Smooth muscle cell (in vitro differentiated cells): ENCODE results near the gene AOC2. TPM values are rescaled to one million over a fixed set of nuclear protein-coding genes. Genes with fewer than 3 reads are reported as not detected.

Experiments used
- DNase-seq: peaks from one replicate; lab custom pipeline; 2025; ENCODE audit not compliant: unreplicated experiment; lab: John Stamatoyannopoulos, UW
- H2AFZ ChIP-seq: fragments of 200-600 bp; sonication (generic); 2 replicates; pipeline ENCODE4 v1.6.0; 2016; ENCODE audit warnings: antibody characterized with exemption, low read depth, mild to moderate bottlenecking
- H3F3A ChIP-seq: fragments of 200-600 bp; sonication (generic); 2 replicates; pipeline ENCODE4 v1.6.0; 2017; ENCODE audit warnings: antibody characterized with exemption, low read depth
- H3K27ac ChIP-seq: fragments of 200-600 bp; sonication (generic); 2 replicates; pipeline ENCODE4 v1.5.1; 2016; ENCODE audit warnings: low read depth, mild to moderate bottlenecking
- H3K27me3 ChIP-seq: fragments of 200-600 bp; sonication (generic); 2 replicates; pipeline ENCODE4 v1.6.1; 2016; ENCODE audit warnings: low read depth, mild to moderate bottlenecking
- H3K36me3 ChIP-seq: fragments of 200-600 bp; sonication (generic); 2 replicates; pipeline ENCODE4 v1.5.1; 2016; ENCODE audit warnings: low read depth
- H3K4me1 ChIP-seq: fragments of 200-600 bp; sonication (generic); 2 replicates; pipeline ENCODE4 v1.5.1; 2016; ENCODE audit warnings: low read depth
- H3K4me2 ChIP-seq: fragments of 200-600 bp; sonication (generic); 2 replicates; pipeline ENCODE4 v1.6.0; 2016; ENCODE audit warnings: mild to moderate bottlenecking
- H3K4me3 ChIP-seq: fragments of 200-600 bp; sonication (generic); 2 replicates; pipeline ENCODE4 v1.5.1; 2016; ENCODE audit warnings: mild to moderate bottlenecking
- H3K79me2 ChIP-seq: fragments of 200-600 bp; sonication (generic); 2 replicates; pipeline ENCODE4 v1.6.0; 2016; ENCODE audit warnings: low read depth, mild to moderate bottlenecking
- H3K9ac ChIP-seq: fragments of 200-600 bp; sonication (generic); 2 replicates; pipeline ENCODE4 v1.6.0; 2016; ENCODE audit warnings: low read depth
- H3K9me3 ChIP-seq: fragments of 200-600 bp; sonication (generic); replicated peaks from 2 replicates; pipeline ENCODE4 v1.5.1; 2016; ENCODE audit warnings: low read depth
- H4K20me1 ChIP-seq: fragments of 200-600 bp; sonication (generic); 2 replicates; pipeline ENCODE4 v1.6.0; 2016; ENCODE audit warnings: low read depth
- CTCF ChIP-seq: fragments of 200-600 bp; sonication (generic); IDR thresholded peaks from 2 replicates; pipeline ENCODE4 v1.5.1; 2017; ENCODE audit warnings: borderline replicate concordance, mild to moderate bottlenecking, antibody characterized with exemption; ENCODE audit not compliant: insufficient read depth, poor library complexity, severe bottlenecking
- WGBS: methylation state at CpG from one replicate; pipeline ENCODE4 v1.1.7; 2016; ENCODE audit warnings: low lambda C conversion rate; 5-methylcytosine and 5-hydroxymethylcytosine counted together
- polyA plus RNA-seq: library from polyadenylated mRNA; unstranded; fragments of >200 nt; fragmentation: Nextera tagmentation; extraction: Ambion mirVana; gene quantifications from 2 replicates; pipeline ENCODE4 v1.2.1, GENCODE V29; 2016
- total RNA-seq: library from RNA; depleted of rRNA; stranded (reverse); fragments of >200 nt; gene quantifications from 2 replicates; pipeline ENCODE4 v1.2.3, GENCODE V29; 2014

Gene AOC2
- total and polyA plus RNA-seq, 2 experiments from 2014 or later = 0.91 to 2.3 TPM

GRCh38 chr17:42891539-42892152 is 47.3 kb downstream of the AOC2 start:
- H4K20me1 ChIP-seq = no peaks in the 10 kb centered on the region
- H3K4me1 ChIP-seq = peaks cover 3% of the 10 kb centered on the region
- no peaks in the 10 kb centered on the region for H3K9me3 ChIP-seq
- TF ChIP-seq CTCF = no peak
- DNase-seq = peak; percentile 8
- peaks cover 7% of the 10 kb centered on the region for H3F3A ChIP-seq
- H3K36me3 ChIP-seq = no peaks in the 10 kb centered on the region
- peak overlapping the region; percentile 65 for H3K27ac ChIP-seq
- no peak overlapping the region for H3K4me3 ChIP-seq
- H3K9ac ChIP-seq = peak overlapping the region; percentile 24
- no peaks in the 10 kb centered on the region for H3K27me3 ChIP-seq
- no peaks in the 10 kb centered on the region for H3K79me2 ChIP-seq
- H2AFZ ChIP-seq = peak overlapping the region; percentile 52
- WGBS = 35% methylated on average over 10 of the region's 10 CpGs
- H3K4me2 ChIP-seq = no peak overlapping the region

- Histone ChIP-seq H3K36me3 (no peaks in the 10 kb centered on the region), H3K27me3 (no peaks in the 10 kb centered on the region), H3K4me1 (peaks cover 3% of the 10 kb centered on the region), H3K79me2 (no peaks in the 10 kb centered on the region), H3K9ac (no peak overlapping the region), H4K20me1 (no peaks in the 10 kb centered on the region), H3K4me2 (no peak overlapping the region), H3K27ac (no peak overlapping the region), H2AFZ (no peak overlapping the region), H3F3A (peaks cover 7% of the 10 kb centered on the region), H3K9me3 (no peaks in the 10 kb centered on the region), H3K4me3 (no peak overlapping the region)
- TF ChIP-seq CTCF = no peak
- WGBS = 83% methylated on average over 4 of the region's 4 CpGs
- DNase-seq = no peak
Measured at GRCh38 chr17:42893359-42893758, 49.0 kb downstream of the AOC2 start.

DNA sequence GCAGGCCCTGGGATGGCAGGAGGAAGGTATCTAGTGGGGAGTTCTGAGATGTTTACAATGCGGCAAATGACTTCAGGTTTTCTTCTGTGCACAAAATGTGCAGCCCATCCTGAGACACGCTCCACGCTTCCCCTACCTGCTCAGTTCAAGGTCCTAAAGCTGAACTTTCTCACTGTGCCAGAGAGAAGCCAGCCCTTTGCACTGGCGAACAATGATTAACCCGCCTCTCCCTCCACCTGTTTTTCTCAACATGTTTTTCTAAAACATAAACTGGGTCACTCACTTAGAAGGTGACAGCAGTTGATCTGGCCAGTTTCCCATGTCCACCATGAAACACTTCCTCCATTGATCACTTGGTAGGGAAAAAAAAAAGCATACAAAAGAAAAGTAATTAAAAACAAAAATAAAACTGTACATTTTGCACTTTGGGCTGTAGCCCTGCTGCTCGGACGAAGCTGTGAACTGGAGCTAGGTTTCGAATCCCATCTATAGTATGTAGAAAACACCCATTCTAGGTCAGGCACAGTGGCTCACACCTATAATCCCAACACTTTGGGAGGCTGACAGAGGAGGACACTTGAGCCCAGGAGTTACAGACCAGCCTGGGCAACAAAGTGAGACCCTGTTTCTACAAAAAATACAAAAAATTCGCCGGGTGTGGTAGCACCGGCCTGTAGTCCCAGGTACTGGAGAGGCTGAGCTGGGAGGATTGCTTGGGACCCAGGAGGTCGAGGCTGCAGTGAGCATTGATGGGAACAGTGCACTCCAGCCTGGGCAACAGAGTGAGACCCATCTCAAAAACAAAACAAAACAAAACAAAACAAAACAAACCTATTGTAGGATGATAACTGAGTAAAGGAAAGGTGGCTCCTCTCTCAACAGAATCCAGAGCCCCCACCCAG is 50.2 kb downstream of the AOC2 start:
- WGBS = 94% methylated on average over 12 of the region's 12 CpGs
- H3K4me3 ChIP-seq = no peak overlapping the region
- H3K9ac ChIP-seq = no peak overlapping the region
- H3F3A ChIP-seq = peaks cover 7% of the 10 kb centered on the region
- H3K27me3 ChIP-seq = no peaks in the 10 kb centered on the region
- no peaks in the 10 kb centered on the region for H4K20me1 ChIP-seq
- H3K79me2 ChIP-seq = no peaks in the 10 kb centered on the region
- TF ChIP-seq CTCF = no peak
- no peaks in the 10 kb centered on the region for H3K9me3 ChIP-seq
- H3K4me1 ChIP-seq = peaks cover 3% of the 10 kb centered on the region
- DNase-seq = no peak
- H2AFZ ChIP-seq = no peak overlapping the region
- H3K4me2 ChIP-seq = peak overlapping the region; percentile 32
- H3K27ac ChIP-seq = no peak overlapping the region
- no peaks in the 10 kb centered on the region for H3K36me3 ChIP-seq

DNA sequence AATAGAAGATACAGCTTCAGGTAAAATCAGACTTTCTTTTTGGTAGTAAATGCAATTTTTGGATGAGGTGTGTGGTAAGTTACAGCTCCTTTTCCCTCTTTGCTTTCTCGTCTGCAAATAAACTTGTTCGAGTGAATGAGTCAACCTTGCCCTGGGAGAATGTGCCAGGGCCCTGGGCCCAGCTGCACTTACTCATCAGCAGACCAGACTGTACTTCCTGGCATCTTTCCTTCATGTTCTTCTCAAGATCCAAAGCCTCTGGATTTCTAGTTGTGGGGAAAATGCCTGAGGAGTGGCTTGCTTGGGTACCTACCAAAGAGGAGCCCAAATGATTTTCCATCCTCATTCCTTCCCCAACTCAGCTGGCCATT is 50.8 kb downstream of the AOC2 start:
- Histone ChIP-seq H3K4me3 (no peak overlapping the region), H3K4me1 (peaks cover 3% of the 10 kb centered on the region), H2AFZ (no peak overlapping the region), H3K36me3 (no peaks in the 10 kb centered on the region), H3K9ac (no peak overlapping the region), H4K20me1 (no peaks in the 10 kb centered on the region), H3K9me3 (no peaks in the 10 kb centered on the region), H3F3A (peaks cover 7% of the 10 kb centered on the region), H3K27me3 (no peaks in the 10 kb centered on the region), H3K4me2 (peak overlapping the region; percentile 33), H3K27ac (peak overlapping the region; percentile 44), H3K79me2 (no peaks in the 10 kb centered on the region)
- no peak for TF ChIP-seq CTCF
- WGBS = 16% methylated on average over 2 of the region's 2 CpGs
- DNase-seq = peak; percentile 1
